GM18499 (cell line): ENCODE results near the gene DAGLB.
"Not testable (repeated sequence)": the region's sequence is repeated elsewhere in the genome, so short reads cannot be mapped to it uniquely, and the experiment has no call there.

Source experiments
- ATAC-seq: cut with Tn5 transposase; IDR thresholded peaks from one replicate; pipeline ENCODE4 v1.9.1; 2021; ENCODE audit warnings: moderate number of reproducible peaks; ENCODE audit not compliant: insufficient read depth, unreplicated experiment

The DAGLB gene

GRCh38 chr7:6400243-6401105 lies 47.3 kb downstream of the DAGLB start:
- ATAC-seq = not testable (repeated sequence)

DNA sequence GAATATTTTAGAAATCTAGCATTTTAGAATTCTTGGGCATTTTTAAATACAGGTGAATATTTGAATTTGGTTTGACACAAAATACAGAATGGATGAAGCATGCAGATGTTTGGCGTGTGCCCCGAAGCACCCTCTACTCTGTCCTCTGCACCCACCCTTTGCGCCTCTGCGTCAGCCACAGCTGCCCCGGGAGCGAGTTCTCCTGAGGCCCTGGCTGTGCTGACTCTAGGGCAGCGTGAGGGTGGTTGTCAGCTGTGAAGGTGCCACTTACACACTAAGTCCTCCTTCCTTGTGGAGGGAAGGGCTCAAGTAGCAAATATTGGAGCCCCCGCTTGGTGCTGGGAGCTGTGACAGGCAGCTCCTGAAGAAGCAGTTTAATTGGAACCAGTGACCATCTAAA lies 48.4 kb downstream of the DAGLB start:
- ATAC-seq = no peak

DNA sequence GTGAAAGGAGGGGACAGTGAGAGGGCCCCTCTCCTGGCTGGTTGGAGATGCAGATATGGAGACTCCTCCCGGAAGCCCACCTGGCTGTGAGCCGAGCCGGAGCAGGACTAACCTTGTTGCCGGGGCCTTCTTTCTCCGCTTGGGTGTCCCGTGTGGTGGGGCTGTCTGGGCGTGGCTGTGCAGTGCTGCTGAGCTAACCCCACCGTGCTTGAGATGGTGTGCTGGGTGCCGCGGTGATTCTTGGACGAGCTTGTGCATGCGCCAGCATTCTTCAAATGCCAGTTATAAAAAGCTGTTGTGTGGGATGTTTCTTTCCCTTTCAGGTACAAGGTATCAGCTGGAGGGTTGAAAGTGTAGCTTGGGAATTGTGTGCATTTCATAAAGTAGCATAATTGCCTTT lies 48.8 kb downstream of the DAGLB start:
- no peak for ATAC-seq

DNA sequence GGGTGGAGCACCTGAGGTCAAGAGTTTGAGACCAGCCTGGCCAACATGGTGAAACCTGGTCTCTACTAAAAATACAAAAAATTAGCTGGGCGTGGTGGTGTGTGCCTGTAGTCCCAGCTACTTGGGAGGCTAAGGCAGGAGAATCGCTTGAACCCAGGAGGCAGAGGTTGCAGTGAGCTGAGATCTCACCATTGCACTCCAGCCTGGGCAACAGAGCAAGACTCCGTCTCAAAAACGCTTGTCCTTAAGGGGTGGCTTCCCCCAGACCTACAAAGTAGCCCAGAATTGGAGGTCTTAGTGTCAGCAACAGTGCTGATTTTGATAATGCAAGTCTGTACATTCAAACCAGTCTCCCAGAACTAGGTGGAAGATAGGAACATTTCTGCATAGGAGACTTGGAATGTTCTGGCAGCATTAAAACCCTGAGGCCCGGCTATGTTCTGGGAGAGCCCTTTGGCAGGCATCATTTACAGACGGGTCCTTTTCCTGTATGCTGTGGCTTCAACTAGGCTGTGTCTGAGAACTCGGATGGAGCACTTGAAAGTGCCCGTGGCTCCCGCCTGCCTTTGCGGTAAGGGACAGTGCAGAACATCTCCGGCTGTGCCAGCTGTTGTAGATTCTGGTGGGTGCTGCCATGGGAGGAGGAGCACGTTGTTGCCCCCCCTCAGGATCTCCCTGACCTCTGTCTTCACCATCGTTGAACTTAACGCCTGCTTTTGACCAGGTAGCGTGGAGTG lies 49.8 kb downstream of the DAGLB start:
- not testable (repeated sequence) for ATAC-seq

DNA sequence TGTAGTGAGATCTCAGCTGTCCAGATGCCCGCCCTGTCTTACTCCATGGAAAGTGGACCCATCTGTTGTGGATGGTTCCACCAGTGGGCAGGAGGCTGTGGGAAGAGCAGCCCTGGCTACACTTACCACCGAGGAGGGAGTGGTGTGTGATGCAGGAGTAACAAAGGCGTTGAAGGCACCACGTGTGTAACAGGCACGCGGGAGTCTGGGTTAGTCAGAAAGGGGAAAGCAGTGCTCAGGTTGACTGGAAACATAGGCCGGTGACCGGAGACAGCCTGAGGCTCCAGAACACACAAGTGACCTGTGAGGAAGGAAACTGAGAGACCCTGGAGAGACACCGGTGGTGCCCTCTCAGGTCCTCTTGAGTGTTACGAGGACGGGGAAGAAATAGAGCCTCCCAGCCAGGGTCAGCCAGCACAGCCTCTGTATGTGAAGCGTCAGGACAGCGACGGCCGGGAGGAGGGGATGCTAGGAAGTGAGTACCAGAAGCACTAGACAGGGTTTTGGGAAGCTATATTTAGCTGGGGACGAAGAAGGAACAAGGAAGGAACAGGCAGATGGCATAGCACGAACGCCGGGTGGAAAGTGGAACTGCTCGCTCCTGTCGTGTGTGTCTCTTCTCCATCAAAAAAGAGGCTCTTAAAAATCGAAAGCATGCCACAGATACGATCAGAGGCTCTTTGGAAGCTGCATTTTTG lies 51.7 kb downstream of the DAGLB start:
- no peak for ATAC-seq

DNA sequence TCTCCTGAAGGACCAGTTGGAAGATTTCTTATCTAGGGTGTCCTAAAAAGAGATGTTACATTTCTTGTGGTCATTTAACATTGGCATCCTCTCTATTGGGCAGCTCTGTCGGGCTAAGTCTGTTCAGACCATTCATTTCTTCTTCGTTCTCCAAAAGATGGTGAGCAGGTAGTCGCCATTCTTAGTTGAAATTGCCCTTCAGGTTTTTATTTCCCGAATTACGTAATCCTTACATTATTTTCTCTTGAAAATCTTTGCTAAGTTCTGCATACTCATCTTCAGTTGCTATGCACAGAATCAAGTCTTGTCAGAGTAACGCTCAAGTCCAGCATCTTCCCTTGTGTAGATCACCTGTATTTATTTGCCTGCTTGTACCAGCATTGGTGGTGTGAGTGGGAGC lies 53.6 kb downstream of the DAGLB start:
- ATAC-seq = no peak

- no peak for ATAC-seq
These were observed 54.1 kb downstream of the DAGLB start for GRCh38 chr7:6393667-6394056.

DNA sequence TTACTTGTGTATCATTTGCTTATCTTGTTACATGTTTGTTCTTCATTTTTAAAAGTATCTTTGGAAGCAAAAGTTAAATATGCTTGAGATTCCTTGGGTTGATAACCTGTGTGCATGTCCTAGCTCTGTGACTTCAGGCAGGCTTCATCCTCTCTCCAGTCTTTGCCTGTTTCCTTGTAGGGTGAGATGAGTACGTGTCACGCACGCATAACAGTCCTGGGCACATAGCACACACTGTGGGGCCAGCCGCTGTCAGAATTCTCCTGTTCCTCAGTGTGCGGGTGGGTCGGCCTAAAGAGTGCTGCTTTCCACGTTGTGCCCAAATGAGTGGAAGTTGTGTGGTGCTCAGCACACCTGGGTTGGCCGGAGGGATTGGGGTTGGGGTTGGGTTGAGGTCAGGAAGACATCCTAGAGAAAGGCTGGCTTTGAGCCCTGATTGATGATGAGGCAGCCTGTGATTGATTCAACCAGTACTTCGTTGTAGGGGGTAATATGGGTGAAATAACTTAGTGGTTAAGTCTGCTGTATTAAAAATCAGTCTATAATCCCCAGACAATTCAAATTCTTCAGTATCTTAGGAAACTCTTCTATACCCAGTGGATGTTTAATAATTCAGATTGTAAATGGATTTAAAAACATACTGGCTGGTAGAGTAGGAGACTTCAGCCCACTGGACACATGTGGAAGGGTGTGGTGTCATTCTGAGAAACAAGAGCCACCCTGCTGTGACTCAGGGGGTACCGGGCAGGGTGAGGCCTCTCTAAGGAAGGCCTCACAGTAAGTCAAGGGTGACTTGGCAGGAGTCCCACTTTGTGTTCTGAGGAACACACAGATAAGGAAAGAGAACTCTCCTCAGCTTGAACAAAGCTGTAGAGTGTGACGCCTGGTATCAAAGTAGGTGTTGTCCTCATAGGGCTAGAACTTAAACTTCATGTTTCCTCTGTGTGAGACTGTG lies 54.8 kb downstream of the DAGLB start:
- no peak for ATAC-seq

- ATAC-seq = no peak
These were observed 58.0 kb downstream of the DAGLB start for GRCh38 chr7:6389728-6390127.

DNA sequence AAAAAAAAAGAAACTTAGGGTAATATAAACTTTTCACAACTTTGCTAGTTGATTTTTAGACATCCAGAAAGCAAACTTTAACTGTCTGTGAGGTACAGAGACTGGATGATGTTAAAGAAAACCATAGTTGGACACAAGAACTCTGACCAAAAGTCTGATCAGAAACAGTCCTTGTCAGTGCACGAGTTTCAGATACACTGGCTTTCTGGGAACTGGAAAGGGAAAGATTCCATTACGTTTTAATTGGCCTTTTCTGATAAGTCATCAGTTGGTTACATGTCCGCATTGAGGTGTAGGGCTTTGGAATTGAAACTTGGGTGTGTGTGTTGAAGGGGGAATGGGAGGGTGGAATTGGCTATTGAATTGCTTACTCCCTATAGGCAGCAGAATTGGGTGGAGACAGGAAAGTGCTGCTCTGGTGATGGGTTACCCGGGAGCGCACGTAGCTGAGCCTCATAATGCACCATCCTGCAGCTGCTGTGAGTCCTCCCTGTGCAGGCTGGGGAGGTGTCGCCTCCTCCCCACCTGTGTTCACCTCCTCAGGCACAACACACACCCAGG lies 59.9 kb downstream of the DAGLB start:
- no peak for ATAC-seq

- ATAC-seq = no peak
These were observed 61.0 kb downstream of the DAGLB start for GRCh38 chr7:6386779-6387178.

- ATAC-seq = no peak
These were observed 61.7 kb downstream of the DAGLB start for GRCh38 chr7:6385909-6386560.

- no peak for ATAC-seq
These were observed 62.5 kb downstream of the DAGLB start for GRCh38 chr7:6385110-6385781.

GRCh38 chr7:6384327-6384726 lies 63.4 kb downstream of the DAGLB start:
- no peak for ATAC-seq

DNA sequence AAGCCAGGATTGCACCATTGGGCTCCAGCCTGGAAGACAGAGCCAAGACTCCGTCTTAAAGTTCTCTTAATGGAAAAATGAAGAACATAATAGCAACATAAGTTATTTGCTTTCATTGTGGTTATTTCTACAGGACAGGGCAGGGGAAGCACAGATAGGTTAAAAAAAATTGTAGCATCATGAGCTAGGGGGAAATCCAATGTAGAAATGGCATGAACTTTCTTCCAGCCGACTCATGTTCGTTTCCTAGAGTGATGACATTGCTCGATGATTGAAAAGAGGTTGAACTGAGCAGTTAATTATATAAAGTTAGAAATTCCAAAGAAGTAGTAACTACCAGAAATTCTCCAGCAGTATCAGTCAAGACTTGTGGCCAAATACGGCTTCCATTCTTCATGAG lies 64.9 kb downstream of the DAGLB start:
- ATAC-seq = no peak

- ATAC-seq = not testable (repeated sequence)
These were observed 65.9 kb downstream of the DAGLB start for GRCh38 chr7:6381846-6382245.

GRCh38 chr7:6380310-6381095 lies 67.3 kb downstream of the DAGLB start:
- ATAC-seq = no peak

- ATAC-seq = no peak
These were observed 67.9 kb downstream of the DAGLB start for GRCh38 chr7:6379886-6380285.
